ENCODE data around the gene HLTF.

The HLTF gene

GRCh38 chr3:149081772-149082171 is 4.6 kb downstream of the HLTF start:
- ChIA-PET POLR2A (no interaction called here), CTCF (no interaction called here)
- H3K4me1 ChIP-seq (ENCODE audit: control insufficient read depth, insufficient read depth, low read length): no peaks in the 10 kb centered on the region
- H3K27ac ChIP-seq (ENCODE audit: extremely low read depth, low read depth, low read length): no peak overlapping the region
- peaks cover 19 to 27% of the 10 kb centered on the region in 2 experiments for H3K36me3 ChIP-seq (ENCODE audit: control insufficient read depth in 2 of 2, insufficient read depth in 1 of 2, low read length in 2 of 2)
- no peak overlapping the region for H3K4me3 ChIP-seq (ENCODE audit: low read depth, low read length)
- no peaks in the 10 kb centered on the region for H3K9me3 ChIP-seq (ENCODE audit: control insufficient read depth, insufficient read depth, low read depth, low read length)
- TF ChIP-seq ZFP69B (tag by site-specific recombination; IDR thresholded peaks at IDR 0.05) (no peak), SETDB1 (IDR thresholded peaks at IDR 0.05; ENCODE audit: insufficient read length, low read length) (no peak), ZSCAN23 (tag by site-specific recombination; IDR thresholded peaks at IDR 0.05) (no peak), ZBTB44 (tag by site-specific recombination; IDR thresholded peaks at IDR 0.05) (no peak), GLIS2 (tag by site-specific recombination; IDR thresholded peaks at IDR 0.05) (no peak)

GRCh38 chr3:149080699-149081091 is 5.6 kb downstream of the HLTF start:
- no peak overlapping the region for H3K27ac ChIP-seq (ENCODE audit: extremely low read depth, low read depth, low read length)
- CTCF ChIA-PET: no interaction called here
- no peak overlapping the region for H3K4me3 ChIP-seq (ENCODE audit: low read depth, low read length)
- H3K9me3 ChIP-seq (ENCODE audit: control insufficient read depth, insufficient read depth, low read depth, low read length): no peaks in the 10 kb centered on the region
- peaks cover 19 to 31% of the 10 kb centered on the region in 2 experiments for H3K36me3 ChIP-seq (ENCODE audit: control insufficient read depth in 2 of 2, insufficient read depth in 1 of 2, low read length in 2 of 2)
- TF ChIP-seq SCRT2 (tag by site-specific recombination; IDR thresholded peaks at IDR 0.05) (0 out of 2 replicates have a peak, but pooled peaks have one; percentile 49), ZNF530 (tag by site-specific recombination; IDR thresholded peaks at IDR 0.05; ENCODE audit: low read depth) (no peak), ZNF266 (tag by site-specific recombination; IDR thresholded peaks at IDR 0.05; ENCODE audit: low read depth) (no peak)
- H3K4me1 ChIP-seq (ENCODE audit: control insufficient read depth, insufficient read depth, low read length): no peaks in the 10 kb centered on the region
- POLR2A ChIA-PET: no interaction called here

GRCh38 chr3:149080011-149080698 is 6.2 kb downstream of the HLTF start:
- TF ChIP-seq ZNF19 (tag by site-specific recombination; IDR thresholded peaks at IDR 0.05; ENCODE audit: low read depth) (no peak), GLIS2 (tag by site-specific recombination; IDR thresholded peaks at IDR 0.05) (no peak), ZNF239 (tag by site-specific recombination; IDR thresholded peaks at IDR 0.05) (no peak), REST (tag by site-specific recombination; IDR thresholded peaks at IDR 0.05) (no peak), ZNF776 (tag by site-specific recombination; IDR thresholded peaks at IDR 0.05; ENCODE audit: borderline replicate concordance) (no peak), ZNF510 (tag by site-specific recombination; IDR thresholded peaks at IDR 0.05; ENCODE audit: insufficient replicate concordance) (no peak), ZNF792 (tag by site-specific recombination; IDR thresholded peaks at IDR 0.05) (no peak), ZNF664 (tag by site-specific recombination; IDR thresholded peaks at IDR 0.05) (no peak), ZSCAN30 (tag by site-specific recombination; IDR thresholded peaks at IDR 0.05) (no peak), ZNF2 (tag by site-specific recombination; IDR thresholded peaks at IDR 0.05) (no peak), ZNF610 (tag by site-specific recombination; IDR thresholded peaks at IDR 0.05; ENCODE audit: borderline replicate concordance) (no peak), ZNF23 (tag by site-specific recombination; IDR thresholded peaks at IDR 0.05; ENCODE audit: borderline replicate concordance) (no peak), ZNF580 (tag by site-specific recombination; IDR thresholded peaks at IDR 0.05) (no peak)
- no peaks in the 10 kb centered on the region for H3K9me3 ChIP-seq (ENCODE audit: control insufficient read depth, insufficient read depth, low read depth, low read length)
- CTCF ChIA-PET: no interaction called here
- H3K36me3 ChIP-seq (ENCODE audit: control insufficient read depth in 2 of 2, insufficient read depth in 1 of 2, low read length in 2 of 2): peaks cover 22 to 36% of the 10 kb centered on the region in 2 experiments
- POLR2A ChIA-PET: no interaction called here
- H3K4me3 ChIP-seq (ENCODE audit: low read depth, low read length): no peak overlapping the region
- no peak overlapping the region for H3K27ac ChIP-seq (ENCODE audit: extremely low read depth, low read depth, low read length)
- H3K4me1 ChIP-seq (ENCODE audit: control insufficient read depth, insufficient read depth, low read length): no peaks in the 10 kb centered on the region
